GM12891 (cell line): ENCODE measurements around the gene EXOG.

Experiments
- PAX5 ChIP-seq: IDR thresholded peaks from 2 replicates; pipeline ENCODE4 v1.6.1; 2011; ENCODE audit warnings: low read length, moderate library complexity, mild to moderate bottlenecking; ENCODE audit not compliant: insufficient read depth, severe bottlenecking
- POLR2A ChIP-seq: IDR thresholded peaks from 2 replicates; pipeline ENCODE4 v1.6.1; 2011; ENCODE audit warnings: low read depth, low read length, control low read depth
- POLR2AphosphoS5 ChIP-seq: IDR thresholded peaks from 2 replicates; pipeline ENCODE4 v1.6.1; 2011; ENCODE audit warnings: low read depth, low read length, control low read depth
- POU2F2 ChIP-seq: IDR thresholded peaks from 2 replicates; pipeline ENCODE4 v1.6.1; 2011; ENCODE audit warnings: low read depth, mild to moderate bottlenecking, control low read depth, low read length, moderate library complexity

GRCh38 chr3:38566215-38566528 is 70.0 kb downstream of the EXOG start:
- TF ChIP-seq POLR2A (no peak), POU2F2 (no peak), PAX5 (no peak), POLR2AphosphoS5 (no peak)
